Gastrocnemius medialis (tissue), 4 donors: ENCODE results near the gene RIPK4. TPM values are rescaled to one million over a fixed set of nuclear protein-coding genes. Genes with fewer than 3 reads are reported as not detected.

ENCODE experiments used
- ATAC-seq, 2 donors: fragments of 150-250 bp; one replicate each; pipeline ENCODE4 v1.9.1; 2016
- DNase-seq, 2 donors: peaks; one replicate each; pipeline ENCODE4 v3.0.0-alpha.2; 2019
- H3K27ac ChIP-seq, 4 donors: fragments of 200-600 bp; sonication (generic); 1 replicate in 1 of 4; 2 replicates in 3 of 4; pipeline ENCODE4 v1.5.1; 2016 to 2018; ENCODE audit warnings: mild to moderate bottlenecking in 2 of 4, moderate library complexity in 1 of 4
- H3K27me3 ChIP-seq, 3 donors: fragments of 200-600 bp; sonication (generic) in 2 of 3; 1 replicate in 1 of 3; 2 replicates in 2 of 3; pipeline versions ENCODE4 v1.5.1 to v1.6.0; 2016 to 2019; ENCODE audit warnings: mild to moderate bottlenecking in 1 of 3, moderate library complexity in 1 of 3
- H3K36me3 ChIP-seq, 2 donors: fragments of 200-600 bp; sonication (generic) in 1 of 2; one replicate each; pipeline ENCODE4 v1.5.1; 2017 to 2018
- H3K4me1 ChIP-seq, 2 donors: fragments of 200-600 bp; sonication (generic) in 1 of 2; one replicate each; pipeline ENCODE4 v1.5.1; 2016 to 2017; ENCODE audit warnings: mild to moderate bottlenecking in 2 of 2
- H3K4me3 ChIP-seq, 4 donors: fragments of 200-600 bp; sonication (generic) in 3 of 4; 1 replicate in 1 of 4; 2 replicates in 3 of 4; pipeline ENCODE4 v1.5.1; 2016 to 2019; ENCODE audit warnings: mild to moderate bottlenecking in 2 of 4
- H3K9me3 ChIP-seq, 3 donors: fragments of 200-600 bp; sonication (generic) in 2 of 3; 1 replicate in 1 of 3; 2 replicates in 2 of 3; pipeline ENCODE4 v1.5.1; 2016 to 2019
- CTCF ChIP-seq, 5 experiments: fragments of 450-650 bp in 3 of 5; fragments of 200-600 bp in 2 of 5; sonication (generic) in 2 of 5; IDR thresholded peaks in 4 of 5; conservative IDR thresholded peaks in 1 of 5; 1 replicate in 4 of 5; 2 replicates in 1 of 5; pipeline ENCODE4 v1.5.1; 2016 to 2019; ENCODE audit warnings: antibody characterized with exemption in 5 of 5, mild to moderate bottlenecking in 3 of 5, moderate library complexity in 3 of 5
- POLR2A ChIP-seq, 2 donors: fragments of 450-650 bp; IDR thresholded peaks; one replicate each; pipeline ENCODE4 v1.6.1; 2017; ENCODE audit warnings: antibody characterized with exemption in 2 of 2, mild to moderate bottlenecking in 2 of 2, moderate library complexity in 2 of 2
- in situ Hi-C, 4 donors: fragments of 200-750 bp; cut with MboI; loops; one replicate each; pipeline versions ENCODE4 v1.15.0 to v1.8.0; 2017; ENCODE audit warnings: low sequenced_read_pairs in 4 of 4
- intact Hi-C: fragments of 100-400 bp; cut with DNase I; formaldehyde crosslinking; loops from one replicate; pipeline ENCODE4 v1.15.1; 2023; ENCODE audit warnings: low total_unique reads
- total RNA-seq, 4 donors: library from RNA; depleted of rRNA; stranded (reverse); fragments of >200 nt; gene quantifications; one replicate each; pipeline versions ENCODE4 v1.1.0 to v1.2.3, GENCODE V29; 2016

Gene RIPK4
- total RNA-seq, 4 donors from 2014 or later = 0.04 to 0.07 TPM; not detected in 2

- no peak for ATAC-seq
- Histone ChIP-seq H3K4me1 (no peaks in the 10 kb centered on the region), H3K36me3 (no peaks in the 10 kb centered on the region), H3K27ac (no peak overlapping the region), H3K27me3 (peaks cover 0 to 5% (median 0%) of the 10 kb centered on the region in 3 donors), H3K4me3 (no peak overlapping the region), H3K9me3 (no peaks in the 10 kb centered on the region)
- intact Hi-C loops = no loop called here
- DNase-seq = no peak
- TF ChIP-seq POLR2A (IDR thresholded peaks at IDR 0.05) = no peak
- no peak for TF ChIP-seq CTCF (IDR thresholded peaks at IDR 0.05 in 4 of 5, conservative IDR thresholded peaks at IDR 0.05 in 1 of 5)
- in situ Hi-C loops = no loop called here
Observed at GRCh38 chr21:41745026-41745820, 21.6 kb downstream of the RIPK4 start.

GRCh38 chr21:41744028-41744930 lies 22.6 kb downstream of the RIPK4 start:
- no peak for TF ChIP-seq POLR2A (IDR thresholded peaks at IDR 0.05)
- TF ChIP-seq CTCF (IDR thresholded peaks at IDR 0.05 in 4 of 5, conservative IDR thresholded peaks at IDR 0.05 in 1 of 5) = no peak
- Histone ChIP-seq H3K27me3 (peaks cover 0 to 5% (median 0%) of the 10 kb centered on the region in 3 donors), H3K27ac (no peak overlapping the region), H3K36me3 (no peaks in the 10 kb centered on the region), H3K4me3 (no peak overlapping the region), H3K9me3 (no peaks in the 10 kb centered on the region), H3K4me1 (no peaks in the 10 kb centered on the region)
- no peak for ATAC-seq
- intact Hi-C loops (no loop called here), in situ Hi-C loops (no loop called here)
- DNase-seq = no peak

GRCh38 chr21:41743321-41744027 lies 23.4 kb downstream of the RIPK4 start:
- intact Hi-C loops = no loop called here
- no peaks in the 10 kb centered on the region for H3K9me3 ChIP-seq
- no peaks in the 10 kb centered on the region for H3K36me3 ChIP-seq
- no peak overlapping the region for H3K4me3 ChIP-seq
- DNase-seq (no peak), ATAC-seq (no peak)
- H3K27me3 ChIP-seq = peaks cover 0 to 5% (median 0%) of the 10 kb centered on the region in 3 donors
- H3K27ac ChIP-seq = no peak overlapping the region
- H3K4me1 ChIP-seq = no peaks in the 10 kb centered on the region
- TF ChIP-seq POLR2A (IDR thresholded peaks at IDR 0.05) (no peak), CTCF (IDR thresholded peaks at IDR 0.05 in 4 of 5, conservative IDR thresholded peaks at IDR 0.05 in 1 of 5) (no peak)
- in situ Hi-C loops = no loop called here

- DNase-seq = no peak
- H3K9me3 ChIP-seq = peaks cover 0 to 4% (median 0%) of the 10 kb centered on the region in 3 donors
- intact Hi-C loops (no loop called here), in situ Hi-C loops (no loop called here)
- peaks cover 0 to 5% (median 0%) of the 10 kb centered on the region in 3 donors for H3K27me3 ChIP-seq
- no peak for TF ChIP-seq POLR2A (IDR thresholded peaks at IDR 0.05)
- TF ChIP-seq CTCF (IDR thresholded peaks at IDR 0.05 in 4 of 5, conservative IDR thresholded peaks at IDR 0.05 in 1 of 5) = no peak
- H3K4me1 ChIP-seq = no peaks in the 10 kb centered on the region
- no peaks in the 10 kb centered on the region for H3K36me3 ChIP-seq
- ATAC-seq = no peak
- H3K27ac ChIP-seq = no peak overlapping the region
- H3K4me3 ChIP-seq = no peak overlapping the region
Observed at GRCh38 chr21:41742073-41742875, 24.6 kb downstream of the RIPK4 start.
